Stimulated activated CD8-positive, alpha-beta memory T cell treated with anti-CD3 and anti-CD28 coated beads, Interleukin-7, amount 100 ng/mL, for 24 hours (primary cell): Measurements from ENCODE around the gene TRAF1.

Source experiments
- DNase-seq: peaks from one replicate; pipeline ENCODE4 v3.0.0-alpha.2; 2020; ENCODE audit warnings: low read depth

The TRAF1 gene

GRCh38 chr9:120940573-120940972 is 14.0 kb upstream of the TRAF1 start:
- DNase-seq: no peak

GRCh38 chr9:120938851-120939250 is 12.3 kb upstream of the TRAF1 start:
- DNase-seq: no peak

DNA sequence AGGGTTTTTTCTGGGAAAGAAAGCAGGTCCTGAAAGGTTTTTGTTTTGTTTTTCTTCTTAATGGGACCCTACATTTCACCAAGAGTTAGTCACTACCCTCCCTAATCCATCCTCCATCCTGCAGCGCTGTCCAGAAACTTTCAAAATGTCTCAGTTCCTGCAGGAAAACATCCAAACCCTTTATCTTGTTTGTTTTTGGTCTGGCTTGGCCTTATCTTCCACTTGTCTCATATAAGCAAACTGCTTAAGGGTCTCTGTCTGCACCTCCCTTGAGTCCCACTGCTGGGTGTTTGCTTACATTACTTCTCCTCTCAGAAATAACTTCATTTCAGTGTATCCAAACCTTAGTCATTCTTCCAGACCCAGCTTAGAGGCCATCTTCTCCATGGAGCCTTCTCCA is 11.0 kb upstream of the TRAF1 start:
- no peak for DNase-seq

DNA sequence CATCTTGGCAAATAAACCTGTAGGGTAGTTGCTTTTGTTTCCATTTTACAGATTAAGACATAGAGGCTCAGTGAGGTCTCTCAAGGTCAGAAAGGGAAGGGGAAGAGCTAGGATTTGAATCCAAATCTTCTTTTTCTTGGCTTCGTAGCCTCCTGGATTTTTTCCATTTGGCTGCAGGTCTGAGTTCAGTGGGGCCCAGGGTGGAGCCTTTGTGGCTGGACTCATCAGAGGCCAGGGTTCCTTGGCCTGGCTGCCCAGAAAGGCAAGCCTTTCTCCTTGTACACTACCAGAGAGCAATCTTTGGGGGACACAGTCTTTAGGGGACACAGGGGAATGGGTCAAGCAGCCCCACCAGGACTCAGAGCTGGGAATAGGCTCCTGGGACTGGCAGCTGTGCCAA is 10.5 kb upstream of the TRAF1 start:
- no peak for DNase-seq

- no peak for DNase-seq
Observed at GRCh38 chr9:120936764-120937122, 10.1 kb upstream of the TRAF1 start.

DNA sequence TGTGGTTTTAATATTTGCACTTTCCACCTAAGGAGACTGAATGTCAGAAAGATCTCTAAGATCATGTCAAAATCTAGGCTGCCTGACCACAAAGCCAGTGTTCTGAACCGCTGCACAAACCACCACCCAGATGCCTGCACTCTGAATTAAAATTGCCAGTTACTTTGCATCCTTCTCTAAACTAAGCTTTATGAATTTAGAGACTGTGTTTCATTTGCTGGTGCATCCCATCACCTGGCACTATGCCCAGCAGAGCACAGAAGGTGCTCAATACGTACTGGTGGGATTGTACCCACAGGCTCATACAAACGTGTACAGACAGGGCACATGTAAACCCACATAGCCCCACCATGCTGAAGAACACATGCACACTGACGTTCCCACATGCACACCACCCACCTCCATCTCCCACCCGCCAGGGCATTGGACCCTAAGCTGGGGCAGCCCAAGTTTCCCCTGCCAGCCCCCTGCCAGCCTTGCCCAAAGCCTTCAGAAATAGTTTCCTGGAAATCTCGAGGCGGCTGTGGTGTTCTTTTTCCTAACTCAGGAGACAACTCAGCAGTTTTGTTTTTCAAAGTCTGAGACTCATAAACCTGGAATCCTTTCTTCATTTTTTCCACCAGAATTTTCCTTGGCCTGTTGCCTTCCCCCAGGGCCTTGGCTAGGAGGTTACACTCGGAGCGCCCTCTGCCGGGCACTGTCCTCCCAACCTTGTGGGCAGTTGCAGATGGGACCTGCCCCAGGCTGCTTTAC is 9.6 kb upstream of the TRAF1 start:
- peak; percentile 92 for DNase-seq

DNA sequence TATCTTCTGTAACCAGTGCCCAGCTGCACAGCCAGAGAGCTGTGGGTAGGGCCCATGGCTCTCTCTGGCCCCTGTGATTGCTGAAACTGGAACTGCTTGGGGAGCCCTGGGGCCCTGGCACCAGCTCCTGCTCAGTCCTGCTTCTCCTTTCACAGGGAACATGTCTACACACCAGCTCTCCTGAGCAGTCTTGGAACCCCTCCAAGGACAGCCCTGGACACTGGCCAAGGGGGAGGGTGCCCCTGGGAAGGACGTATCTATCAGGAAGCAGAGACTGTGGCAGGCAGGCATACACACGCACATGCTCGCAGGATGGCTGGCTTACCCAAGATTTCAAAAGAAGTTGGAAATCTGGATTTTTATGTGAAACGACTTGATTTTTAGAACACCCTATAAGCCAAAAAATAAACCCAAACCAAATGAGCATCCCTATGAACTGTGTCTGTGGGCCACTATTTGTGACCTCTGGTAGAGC is 8.8 kb upstream of the TRAF1 start:
- no peak for DNase-seq

DNA sequence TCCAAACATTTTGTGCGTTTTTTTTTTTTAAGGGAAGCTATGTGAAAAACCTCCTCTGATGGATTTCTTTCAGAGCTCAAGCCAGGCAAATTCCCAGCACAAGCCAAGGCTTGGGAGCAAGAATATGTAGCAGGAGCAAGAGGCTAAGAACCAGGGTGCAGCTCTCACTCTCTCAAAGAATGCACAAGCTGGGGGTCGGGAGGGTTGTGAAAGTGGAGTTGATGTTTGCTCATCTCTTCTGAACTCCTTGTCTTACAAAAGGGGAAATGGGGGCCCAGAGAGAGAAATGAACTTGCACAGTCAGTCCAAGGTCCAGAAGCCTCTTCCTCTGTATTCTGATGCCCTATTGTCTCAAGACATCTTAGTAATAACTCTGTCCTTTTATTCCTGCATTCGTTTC is 7.7 kb upstream of the TRAF1 start:
- no peak for DNase-seq

- DNase-seq: no peak
Observed at GRCh38 chr9:120933310-120934055, 6.9 kb upstream of the TRAF1 start.

- DNase-seq: no peak
Observed at GRCh38 chr9:120932086-120932823, 5.7 kb upstream of the TRAF1 start.

DNA sequence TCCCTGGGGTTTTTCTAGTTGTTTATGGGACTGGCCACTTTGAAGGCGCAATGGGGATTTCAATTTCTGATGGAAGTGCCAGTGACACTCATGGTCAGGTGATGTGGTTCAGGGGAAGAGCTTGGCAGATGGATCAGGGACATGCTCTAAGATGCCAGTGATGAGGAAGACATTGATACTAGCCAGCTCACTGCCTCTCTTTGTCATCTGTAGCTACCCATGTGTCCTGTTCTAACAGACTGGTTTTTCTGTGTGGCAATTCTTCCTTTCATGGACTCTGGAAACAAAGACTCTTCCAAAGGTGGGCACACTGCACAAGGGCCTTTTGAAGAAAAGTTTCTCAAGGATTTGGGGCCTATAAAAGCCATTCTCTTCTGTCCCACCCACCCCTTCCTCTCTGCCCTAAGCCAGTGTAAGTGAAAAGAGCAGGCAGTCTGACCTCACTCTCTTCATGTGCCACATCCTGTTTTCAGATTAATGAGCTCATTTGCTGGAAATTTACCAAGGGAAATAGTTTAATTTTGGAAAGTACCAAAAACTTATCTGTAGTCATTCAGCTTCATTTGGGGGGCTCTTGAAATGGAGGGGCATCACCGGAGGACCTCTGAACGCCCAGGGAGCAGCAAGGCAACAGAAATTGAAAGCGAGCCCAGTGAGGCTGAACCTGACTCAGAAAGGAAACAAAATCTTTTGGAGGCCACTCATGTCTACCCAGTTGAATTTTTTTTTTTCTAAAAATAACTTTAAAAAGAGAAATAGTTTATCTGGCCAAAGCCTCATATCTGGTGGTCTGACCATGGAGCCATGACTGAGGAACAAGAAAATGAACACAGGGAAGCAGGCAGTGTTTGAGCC is 4.9 kb upstream of the TRAF1 start:
- DNase-seq: no peak

DNA sequence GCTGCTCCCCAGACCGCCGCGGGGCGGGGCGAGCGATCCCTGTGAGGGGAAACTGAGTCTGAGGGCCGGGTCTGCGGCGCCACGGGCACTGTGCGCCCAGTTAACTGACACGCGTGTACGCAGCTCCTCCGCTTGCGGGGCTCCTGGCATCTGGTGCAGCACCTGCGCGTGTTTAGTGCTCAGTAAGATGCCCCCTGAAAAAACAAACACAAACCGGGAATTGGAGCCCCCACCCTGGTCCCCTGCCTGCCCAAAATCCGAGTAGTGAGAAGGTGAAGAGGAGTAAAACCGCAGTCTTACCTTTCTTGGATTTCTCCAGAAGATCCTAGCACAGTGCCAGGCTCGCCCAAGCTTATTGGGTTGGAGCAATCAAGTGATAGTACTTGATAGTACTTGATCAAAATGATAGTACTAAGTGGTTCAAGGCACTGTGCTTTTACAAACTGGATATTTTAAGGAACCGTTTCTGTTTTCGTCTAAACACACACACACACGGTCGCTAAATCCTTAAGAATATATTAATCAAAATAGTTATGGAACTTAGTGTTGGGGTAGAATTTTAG is 2.7 kb upstream of the TRAF1 start:
- no peak for DNase-seq

GRCh38 chr9:120928483-120929228 is 2.1 kb upstream of the TRAF1 start:
- no peak for DNase-seq

DNA sequence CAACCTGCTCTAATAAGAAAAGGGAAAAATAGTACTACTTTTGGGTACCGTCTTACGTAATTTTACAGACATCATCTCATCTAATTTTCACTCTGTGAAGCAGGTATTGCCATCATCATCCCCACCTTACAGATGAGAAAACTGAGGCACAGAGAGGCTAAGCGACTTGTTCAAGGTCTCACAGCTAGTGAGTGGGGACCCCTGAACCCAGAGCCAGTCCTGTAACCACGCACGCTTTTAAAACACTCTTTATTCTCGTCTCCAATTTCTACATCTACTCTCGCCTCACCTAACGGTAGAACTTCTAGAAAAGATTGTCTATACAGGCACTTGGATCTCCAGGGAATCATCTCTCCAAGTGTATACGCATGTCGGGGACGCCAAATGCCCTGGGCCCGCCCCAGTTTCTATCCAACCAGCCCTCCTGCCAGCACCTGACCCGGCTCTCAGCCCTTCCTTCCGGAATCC is 1.5 kb upstream of the TRAF1 start:
- no peak for DNase-seq

DNA sequence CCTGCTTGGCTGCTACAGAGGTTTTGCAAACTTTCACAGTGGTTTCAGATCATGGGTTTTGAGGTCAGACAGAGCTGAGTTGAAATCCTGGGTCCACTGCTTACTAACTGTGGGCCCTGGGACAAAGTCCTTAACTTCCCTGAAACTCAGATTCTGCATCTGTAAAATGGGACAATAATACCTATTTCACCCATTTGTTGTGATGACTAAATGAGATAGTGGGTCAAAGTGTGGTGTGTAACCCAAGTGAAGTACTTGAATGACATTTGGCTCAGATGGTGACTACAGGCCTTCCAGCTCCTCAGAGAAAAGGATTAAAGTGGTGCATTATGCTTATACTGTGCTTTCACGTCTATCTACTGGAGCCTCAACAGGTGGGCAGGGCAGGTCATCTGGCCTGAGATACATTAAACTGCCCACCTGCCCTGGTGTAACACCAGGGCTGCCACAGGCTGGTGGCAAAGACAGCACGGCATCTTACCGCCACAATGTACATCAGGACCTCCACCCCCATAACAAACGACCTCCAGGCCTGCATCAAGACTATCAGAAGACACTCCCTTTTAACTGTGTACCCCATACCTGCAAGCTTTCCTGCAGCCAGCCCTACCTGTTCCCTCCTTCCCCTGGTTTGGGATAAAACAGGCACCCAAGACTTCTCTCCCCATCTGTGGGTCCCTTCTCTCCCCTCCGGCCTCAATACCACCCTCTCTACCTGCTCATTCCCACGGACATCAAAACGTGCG is 846 bp upstream of the TRAF1 start:
- DNase-seq: no peak

DNA sequence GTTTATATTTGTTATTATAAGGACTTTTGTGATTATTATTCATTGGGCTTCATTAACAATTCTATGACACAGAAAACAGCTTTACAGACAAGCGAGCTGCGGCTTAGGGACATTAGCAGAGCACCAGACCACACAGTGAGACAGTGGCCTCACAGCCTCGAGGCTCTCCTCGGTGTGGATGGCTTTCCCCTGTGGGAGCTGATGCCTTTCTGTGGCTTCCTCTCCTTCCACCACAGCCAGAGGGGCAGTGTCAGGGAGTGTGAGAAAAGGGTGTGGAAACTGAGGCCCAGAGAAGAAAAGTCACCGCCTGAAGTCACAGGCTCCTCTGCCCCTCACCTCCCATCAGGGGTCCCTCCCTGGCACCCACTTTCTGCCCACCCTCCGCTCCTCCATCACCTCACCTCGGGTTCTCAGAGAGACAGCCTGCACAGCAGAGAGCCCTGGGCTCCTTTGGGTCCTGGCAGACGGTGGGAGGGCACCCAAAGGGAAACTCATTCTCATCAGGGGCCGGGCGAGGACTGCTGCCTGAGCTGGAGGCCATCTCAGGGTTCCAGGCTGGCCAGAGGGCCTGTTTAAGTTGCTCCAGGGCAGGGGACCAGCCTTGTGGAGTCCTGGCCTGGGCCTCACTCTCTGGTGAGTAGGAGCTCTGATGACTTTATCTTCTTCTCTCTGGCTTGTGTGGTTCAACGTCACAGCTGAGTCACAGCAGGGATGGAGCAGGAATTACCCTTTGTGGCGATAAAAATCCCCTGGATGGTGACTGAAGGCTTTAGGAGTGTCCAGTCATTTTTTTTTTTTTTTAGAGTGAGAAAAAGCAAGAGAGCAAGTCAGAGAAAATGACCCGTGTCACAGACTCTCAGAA is 830 bp downstream of the TRAF1 start:
- peak; percentile 67 for DNase-seq

DNA sequence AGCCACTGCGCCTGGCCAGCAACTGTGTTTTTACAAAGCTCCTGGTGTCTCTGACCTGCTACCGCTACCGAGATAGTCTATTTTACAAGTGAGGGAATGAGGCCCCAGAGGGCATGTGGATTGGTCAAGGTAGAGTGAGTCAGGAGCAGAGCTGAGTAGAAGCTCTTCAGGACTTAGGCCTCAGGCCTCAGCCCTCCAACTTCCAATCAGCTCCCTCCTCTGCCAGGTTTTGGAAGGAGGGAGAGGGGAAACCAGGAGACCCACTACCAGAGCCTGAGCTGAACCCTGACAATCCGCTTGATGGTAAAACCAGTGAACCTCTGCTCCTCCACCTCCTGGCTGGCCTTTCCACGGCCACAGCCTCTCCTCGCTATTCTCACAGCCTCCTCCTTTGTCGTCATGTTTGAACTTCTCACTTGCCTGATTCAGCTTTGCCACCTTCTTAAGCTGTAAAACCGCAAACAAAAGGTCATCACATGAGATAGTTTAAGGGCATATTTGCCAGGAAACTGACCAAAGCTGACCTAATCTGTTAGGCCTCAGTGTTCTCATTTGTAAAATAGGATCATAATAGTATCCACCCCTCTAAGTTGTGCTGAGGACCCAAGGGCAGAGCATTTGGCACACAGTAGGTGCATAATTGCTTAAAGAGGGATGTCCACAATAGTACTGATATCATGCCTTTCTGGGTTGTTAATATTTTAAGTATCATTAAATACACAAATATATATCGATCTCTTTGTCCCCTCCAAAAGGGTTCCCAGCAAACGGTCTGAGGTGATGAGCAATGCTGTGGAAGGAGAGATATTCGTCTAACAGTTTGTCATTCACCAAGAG is 1.7 kb downstream of the TRAF1 start:
- DNase-seq: no peak
